GM13976 (cell line): ENCODE results near the gene COLGALT1.

Source experiments
- DNase-seq: peaks from one replicate; pipeline ENCODE4 v3.0.0; 2012; ENCODE audit warnings: low spot score
- in situ Hi-C: fragments of 300-500 bp; cut with MboI; formaldehyde crosslinking; loops from one replicate; pipeline ENCODE4 v1.12.0; 2022; ENCODE audit warnings: low sequenced_read_pairs, mixed read lengths, inconsistent platforms; ENCODE audit not compliant: unreplicated experiment
- TF ChIP-seq, protein P1 (sequence below): IDR thresholded peaks from 2 replicates; pipeline ENCODE4 v1.5.1; 2012; ENCODE audit warnings: borderline replicate concordance, mild to moderate bottlenecking; ENCODE audit not compliant: insufficient read depth; ENCODE audit errors: extremely low read depth, missing control alignments, control extremely low read depth

COLGALT1 gene

DNA sequence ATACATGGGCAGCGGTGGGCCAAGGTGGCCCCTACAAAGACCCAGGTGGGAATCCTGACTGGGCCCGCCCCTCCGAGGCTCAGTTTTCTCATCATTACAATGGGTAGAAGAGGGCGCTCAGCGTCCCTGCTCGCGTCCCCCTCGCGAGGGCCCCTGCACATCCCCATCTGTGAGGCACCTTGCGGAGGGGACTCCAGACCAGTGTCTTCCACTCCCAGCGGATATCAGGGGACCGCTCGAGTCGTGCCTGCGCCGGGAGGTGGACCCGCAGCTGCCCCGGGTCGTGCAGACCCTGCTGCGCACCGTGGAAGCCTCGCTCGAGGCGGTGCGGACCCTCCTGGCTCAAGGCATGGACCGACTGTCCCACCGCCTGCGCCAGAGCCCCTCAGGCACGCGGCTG is 15.3 kb upstream of the COLGALT1 start:
- DNase-seq: no peak
- TF ChIP-seq, protein P1, sequence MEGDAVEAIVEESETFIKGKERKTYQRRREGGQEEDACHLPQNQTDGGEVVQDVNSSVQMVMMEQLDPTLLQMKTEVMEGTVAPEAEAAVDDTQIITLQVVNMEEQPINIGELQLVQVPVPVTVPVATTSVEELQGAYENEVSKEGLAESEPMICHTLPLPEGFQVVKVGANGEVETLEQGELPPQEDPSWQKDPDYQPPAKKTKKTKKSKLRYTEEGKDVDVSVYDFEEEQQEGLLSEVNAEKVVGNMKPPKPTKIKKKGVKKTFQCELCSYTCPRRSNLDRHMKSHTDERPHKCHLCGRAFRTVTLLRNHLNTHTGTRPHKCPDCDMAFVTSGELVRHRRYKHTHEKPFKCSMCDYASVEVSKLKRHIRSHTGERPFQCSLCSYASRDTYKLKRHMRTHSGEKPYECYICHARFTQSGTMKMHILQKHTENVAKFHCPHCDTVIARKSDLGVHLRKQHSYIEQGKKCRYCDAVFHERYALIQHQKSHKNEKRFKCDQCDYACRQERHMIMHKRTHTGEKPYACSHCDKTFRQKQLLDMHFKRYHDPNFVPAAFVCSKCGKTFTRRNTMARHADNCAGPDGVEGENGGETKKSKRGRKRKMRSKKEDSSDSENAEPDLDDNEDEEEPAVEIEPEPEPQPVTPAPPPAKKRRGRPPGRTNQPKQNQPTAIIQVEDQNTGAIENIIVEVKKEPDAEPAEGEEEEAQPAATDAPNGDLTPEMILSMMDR: no peak
- in situ Hi-C loops: no loop called here

DNA sequence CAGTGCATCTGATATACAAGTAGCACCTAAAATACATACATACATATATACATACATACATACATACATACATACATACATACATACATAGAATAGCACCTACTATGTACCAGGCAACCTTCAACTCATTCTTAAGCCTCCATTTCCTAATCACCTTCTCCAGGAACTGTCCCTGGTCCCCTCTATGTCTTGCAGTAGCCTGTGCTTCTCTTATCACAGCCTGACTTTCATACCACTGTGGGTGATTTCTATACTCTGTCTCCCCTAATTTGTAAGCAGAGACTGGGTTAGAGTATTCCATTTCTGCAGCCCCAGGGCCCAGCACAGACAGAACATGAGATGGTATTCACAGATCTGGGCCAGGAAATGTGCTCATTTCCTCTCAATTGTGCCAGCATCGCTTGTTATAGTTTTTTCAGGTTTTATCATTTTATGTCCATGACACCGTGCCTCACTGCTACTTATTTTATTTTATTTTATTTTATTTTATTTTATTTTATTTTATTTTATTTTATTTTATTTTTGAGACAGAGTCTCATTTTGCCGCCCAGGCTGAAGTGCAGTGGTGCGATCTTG is 14.2 kb upstream of the COLGALT1 start:
- DNase-seq: no peak
- in situ Hi-C loops: no loop called here
- TF ChIP-seq, protein P1: no peak

DNA sequence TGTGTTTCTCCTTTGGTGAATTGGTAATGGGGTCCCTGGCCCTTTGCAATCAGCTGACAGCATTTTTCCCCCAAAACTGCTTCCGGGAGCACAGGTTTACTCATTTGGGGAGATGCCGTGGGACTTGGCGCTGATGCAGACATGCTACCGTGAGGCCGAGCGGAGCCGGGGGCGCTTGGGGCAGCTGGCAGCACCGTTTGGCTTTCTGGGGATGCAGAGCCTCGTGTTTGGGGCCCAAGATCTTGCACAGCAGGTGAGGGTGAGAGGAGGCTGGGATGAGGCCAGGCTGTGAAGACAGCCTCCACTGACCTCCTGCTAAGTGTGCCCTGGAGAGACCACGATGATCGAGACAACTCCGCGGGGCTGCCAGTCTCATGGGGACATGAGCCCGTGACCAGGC is 13.4 kb upstream of the COLGALT1 start:
- DNase-seq: no peak
- TF ChIP-seq, protein P1: no peak
- in situ Hi-C loops: no loop called here

DNA sequence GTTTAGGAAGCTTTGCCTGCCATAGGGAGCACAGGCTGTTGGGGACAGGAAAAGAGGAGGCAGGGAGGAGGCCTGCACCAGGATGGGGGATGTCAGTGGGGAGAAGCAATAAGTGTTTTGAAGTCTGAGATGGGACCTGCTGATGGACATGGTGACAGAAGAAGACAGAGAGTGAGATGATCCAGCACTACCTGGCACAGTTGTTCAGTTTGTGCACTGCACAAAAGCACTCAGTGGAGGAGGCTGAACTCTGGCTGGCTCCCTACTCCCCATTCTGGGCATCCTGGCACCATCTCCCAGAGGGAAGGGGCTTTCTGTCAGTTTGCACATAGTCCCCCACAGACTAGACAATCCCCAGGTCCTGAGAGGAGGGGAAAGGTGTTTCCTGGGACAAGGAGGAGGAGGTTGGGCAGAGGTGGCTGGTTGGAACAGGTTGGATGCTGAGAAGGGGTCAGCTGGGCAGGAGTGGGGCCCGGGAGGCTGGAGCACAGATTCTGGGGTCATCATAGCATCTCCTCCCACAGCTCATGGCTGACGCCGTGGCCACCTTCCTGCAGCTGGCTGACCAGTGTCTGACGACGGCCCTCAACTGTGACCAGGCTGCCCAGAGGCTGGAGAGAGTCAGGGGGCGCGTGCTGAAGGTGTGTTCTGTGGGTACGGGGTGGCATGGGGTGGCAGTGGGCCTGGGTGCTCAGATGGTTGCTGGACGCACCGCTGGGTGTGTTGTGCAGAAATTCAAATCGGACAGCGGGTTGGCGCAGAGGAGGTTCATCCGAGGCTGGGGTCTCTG is 12.5 kb upstream of the COLGALT1 start:
- in situ Hi-C loops: no loop called here
- no peak for DNase-seq
- TF ChIP-seq, protein P1: no peak

DNA sequence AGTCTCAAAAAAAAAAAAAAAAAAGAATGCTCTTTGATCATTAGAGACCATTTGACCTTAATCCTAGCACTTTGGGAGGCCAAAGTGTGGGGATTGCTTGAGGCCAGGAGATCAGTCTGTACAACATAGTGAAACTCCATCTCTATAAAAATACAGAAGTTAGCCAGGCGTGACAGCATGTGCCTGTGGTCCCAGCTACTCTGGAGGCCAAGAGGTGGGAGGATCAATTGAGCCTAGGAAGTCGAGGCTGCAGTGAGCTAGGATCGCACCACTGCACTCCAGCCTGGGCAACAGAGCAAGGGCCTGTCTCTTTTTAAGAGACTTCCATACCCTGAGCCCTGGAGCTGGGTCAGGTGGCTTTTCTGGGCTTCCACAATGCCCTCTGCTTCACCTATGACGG is 11.5 kb upstream of the COLGALT1 start:
- no peak for DNase-seq
- in situ Hi-C loops: no loop called here
- TF ChIP-seq, protein P1: no peak

DNA sequence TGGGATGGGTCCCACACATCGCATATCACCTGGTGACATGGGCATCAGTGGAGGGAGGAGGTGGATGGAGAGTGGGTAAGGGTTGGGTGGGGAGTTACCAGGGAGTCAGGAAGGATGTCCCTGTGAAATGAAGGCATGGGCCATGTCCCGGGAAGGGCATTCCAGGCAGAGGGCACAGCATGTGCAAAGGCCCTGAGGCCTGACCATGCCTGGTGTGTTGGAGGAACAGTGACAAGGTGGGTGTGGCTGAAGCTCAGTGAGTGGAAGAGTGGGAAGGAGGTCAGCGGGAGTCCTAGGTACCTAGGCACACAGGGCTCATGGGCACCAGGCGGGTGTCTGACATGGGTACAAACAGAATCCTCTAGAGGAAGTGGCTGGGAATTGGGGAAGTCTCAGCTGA is 11.0 kb upstream of the COLGALT1 start:
- in situ Hi-C loops: no loop called here
- no peak for DNase-seq
- TF ChIP-seq, protein P1: no peak

DNA sequence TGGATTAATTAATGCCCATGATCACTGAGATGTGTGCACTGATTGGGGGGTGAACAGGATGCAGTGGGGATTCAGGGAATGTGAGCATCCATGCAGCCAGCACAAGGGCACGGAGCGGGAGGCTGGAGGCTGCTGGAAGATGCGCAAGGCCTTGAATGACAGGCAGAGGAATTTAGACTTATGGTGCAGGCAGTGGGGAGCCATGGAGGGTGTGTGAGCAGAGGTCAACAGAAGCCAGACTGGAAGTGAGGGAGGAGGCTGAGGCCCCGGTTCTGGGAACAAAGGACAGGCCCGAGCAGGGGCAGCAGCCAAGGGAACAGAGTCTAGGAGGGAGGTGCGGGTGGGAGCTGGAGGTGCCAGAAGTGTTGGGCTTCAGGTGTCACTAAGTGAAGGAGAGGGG is 7.3 kb upstream of the COLGALT1 start:
- DNase-seq: no peak
- in situ Hi-C loops: no loop called here
- TF ChIP-seq, protein P1: no peak
